Activated CD4-positive, CD25-positive, alpha-beta regulatory T cell (primary cell): ENCODE results near the gene ADAMTS10.
"Not testable (repeated sequence)": the region's sequence is repeated elsewhere in the genome, so short reads cannot be mapped to it uniquely, and the experiment has no call there.

Experiments used
- DNase-seq, 4 experiments: peaks; one replicate each; lab custom pipeline; 2025; lab: John Stamatoyannopoulos, UW

ADAMTS10 gene

GRCh38 chr19:8626842-8627241, 16.3 kb upstream of the ADAMTS10 start:
- no peak for DNase-seq

- not testable (repeated sequence) for DNase-seq
Measured at GRCh38 chr19:8622886-8623285, 12.4 kb upstream of the ADAMTS10 start.

- DNase-seq = no peak
Measured at GRCh38 chr19:8618751-8619150, 8.2 kb upstream of the ADAMTS10 start.

- DNase-seq = no peak
Measured at GRCh38 chr19:8617984-8618383, 7.5 kb upstream of the ADAMTS10 start.

- DNase-seq = not testable (repeated sequence)
Measured at GRCh38 chr19:8617325-8617724, 6.8 kb upstream of the ADAMTS10 start.

GRCh38 chr19:8616861-8617260, 6.3 kb upstream of the ADAMTS10 start:
- no peak for DNase-seq

- peak in 2 of 4 experiments; percentile 14 to 42 for DNase-seq
Measured at GRCh38 chr19:8615813-8616596, 5.5 kb upstream of the ADAMTS10 start.

GRCh38 chr19:8615024-8615423, 4.5 kb upstream of the ADAMTS10 start:
- no peak for DNase-seq

GRCh38 chr19:8614455-8614854, 3.9 kb upstream of the ADAMTS10 start:
- no peak for DNase-seq

- no peak for DNase-seq
Measured at GRCh38 chr19:8612807-8613171, 2.3 kb upstream of the ADAMTS10 start.

- no peak for DNase-seq
Measured at GRCh38 chr19:8611877-8612806, 1.6 kb upstream of the ADAMTS10 start.

- no peak for DNase-seq
Measured at GRCh38 chr19:8611391-8611876, 919 bp upstream of the ADAMTS10 start.

- no peak for DNase-seq
Measured at GRCh38 chr19:8610936-8611300, 403 bp upstream of the ADAMTS10 start.

GRCh38 chr19:8609279-8610040, 1.1 kb downstream of the ADAMTS10 start:
- no peak for DNase-seq

- no peak for DNase-seq
Measured at GRCh38 chr19:8608941-8609278, 1.6 kb downstream of the ADAMTS10 start.

GRCh38 chr19:8607386-8607785, 3.1 kb downstream of the ADAMTS10 start:
- DNase-seq = no peak

GRCh38 chr19:8605514-8605913, 5.0 kb downstream of the ADAMTS10 start:
- no peak for DNase-seq

- no peak for DNase-seq
Measured at GRCh38 chr19:8601796-8602195, 8.7 kb downstream of the ADAMTS10 start.

- DNase-seq = no peak
Measured at GRCh38 chr19:8600816-8601215, 9.7 kb downstream of the ADAMTS10 start.

GRCh38 chr19:8600064-8600463, 10.5 kb downstream of the ADAMTS10 start:
- DNase-seq = no peak

- DNase-seq = no peak
Measured at GRCh38 chr19:8596168-8596567, 14.3 kb downstream of the ADAMTS10 start.

- no peak for DNase-seq
Measured at GRCh38 chr19:8595651-8596050, 14.9 kb downstream of the ADAMTS10 start.
